Nucleus accumbens (tissue), 56 donors: ENCODE results near the gene RPTOR.

Source experiments
- DNase-seq, 56 donors: peaks; one replicate each; lab custom pipeline; 2025; lab: John Stamatoyannopoulos, UW

The RPTOR gene

GRCh38 chr17:80511222-80512180 lies 33.1 kb upstream of the RPTOR start:
- DNase-seq: no peak

GRCh38 chr17:80512233-80512632 lies 32.4 kb upstream of the RPTOR start:
- no peak for DNase-seq

DNA sequence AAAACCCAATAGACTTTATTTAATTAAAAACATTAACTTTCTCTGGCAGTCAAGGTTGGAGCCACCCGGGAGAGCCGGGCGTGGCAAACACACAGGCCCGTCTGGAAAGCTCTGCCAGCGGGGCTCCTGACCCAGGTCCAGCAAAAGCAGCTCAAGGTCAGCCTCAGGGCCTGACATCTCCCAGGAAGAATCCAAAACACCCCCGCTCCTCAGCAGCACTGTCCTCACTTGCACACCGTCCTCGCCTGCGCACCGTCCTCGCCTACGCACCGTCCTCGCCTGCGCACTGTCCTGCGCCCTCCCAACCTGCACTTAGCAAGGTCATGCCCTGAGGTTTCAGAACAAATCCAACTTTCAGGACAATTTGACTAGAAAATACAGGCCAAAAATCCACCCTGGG lies 31.4 kb upstream of the RPTOR start:
- no peak for DNase-seq

- no peak for DNase-seq
Observed at GRCh38 chr17:80513892-80514291, 30.7 kb upstream of the RPTOR start.

DNA sequence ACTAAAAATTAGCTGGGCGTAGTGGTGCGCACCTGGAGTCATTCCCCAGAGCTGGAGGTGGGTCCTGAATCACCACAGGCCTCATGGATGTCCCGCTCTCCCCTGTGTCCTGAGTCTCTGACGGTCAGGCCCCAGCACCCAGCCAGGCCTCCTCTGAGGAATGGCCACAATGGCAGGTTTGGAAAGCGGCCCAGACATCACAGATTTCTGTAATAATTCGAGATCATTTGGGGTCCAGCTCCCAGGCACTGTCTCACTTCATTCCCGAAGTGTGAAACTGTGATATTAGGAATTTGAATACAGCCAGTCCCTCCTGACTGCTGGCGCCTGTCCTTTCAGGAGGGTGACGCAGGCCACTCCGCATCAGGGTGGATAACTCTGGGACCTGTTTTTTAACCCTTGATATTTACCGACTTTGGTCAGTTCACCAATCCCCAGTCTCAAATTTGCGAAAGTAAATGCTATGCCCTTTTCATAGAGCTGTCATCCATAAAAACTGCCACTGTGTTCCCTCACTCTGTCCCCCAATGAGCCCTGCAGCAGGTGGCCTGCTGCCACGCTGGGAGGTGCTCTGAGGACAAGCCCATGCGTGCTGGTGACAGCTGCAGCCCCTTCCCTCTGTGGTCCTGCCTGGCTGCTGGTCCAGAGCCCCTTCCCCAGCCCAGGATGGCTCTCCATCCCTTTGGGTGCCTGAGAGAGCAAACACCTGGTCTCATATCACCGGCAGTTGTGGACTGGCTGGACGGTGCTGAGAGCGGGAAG lies 28.3 kb upstream of the RPTOR start:
- DNase-seq: no peak

GRCh38 chr17:80517641-80518040 lies 27.0 kb upstream of the RPTOR start:
- DNase-seq: no peak

DNA sequence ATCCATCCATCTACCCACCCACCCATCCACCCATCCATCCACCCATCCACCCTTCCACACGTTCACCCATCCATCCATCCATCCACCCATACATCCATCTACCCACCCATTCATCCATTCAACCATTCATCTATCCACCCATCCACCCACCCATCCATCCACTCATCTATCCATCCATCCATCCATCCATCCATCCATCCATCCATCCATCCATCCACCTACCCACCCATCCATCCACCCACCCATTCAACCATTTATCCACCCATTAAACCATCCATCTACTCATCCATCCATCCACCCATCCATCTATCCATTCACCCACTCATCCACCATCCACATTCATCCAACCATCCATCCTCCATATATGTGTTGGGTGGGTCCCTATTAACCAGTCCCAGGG lies 26.2 kb upstream of the RPTOR start:
- DNase-seq: no peak

GRCh38 chr17:80519091-80519781 lies 25.4 kb upstream of the RPTOR start:
- no peak for DNase-seq

- DNase-seq: no peak
Observed at GRCh38 chr17:80520810-80521455, 23.7 kb upstream of the RPTOR start.

GRCh38 chr17:80523054-80523744 lies 21.4 kb upstream of the RPTOR start:
- DNase-seq: no peak

- DNase-seq: no peak
Observed at GRCh38 chr17:80523956-80524712, 20.5 kb upstream of the RPTOR start.

GRCh38 chr17:80526116-80526910 lies 18.3 kb upstream of the RPTOR start:
- DNase-seq: no peak

DNA sequence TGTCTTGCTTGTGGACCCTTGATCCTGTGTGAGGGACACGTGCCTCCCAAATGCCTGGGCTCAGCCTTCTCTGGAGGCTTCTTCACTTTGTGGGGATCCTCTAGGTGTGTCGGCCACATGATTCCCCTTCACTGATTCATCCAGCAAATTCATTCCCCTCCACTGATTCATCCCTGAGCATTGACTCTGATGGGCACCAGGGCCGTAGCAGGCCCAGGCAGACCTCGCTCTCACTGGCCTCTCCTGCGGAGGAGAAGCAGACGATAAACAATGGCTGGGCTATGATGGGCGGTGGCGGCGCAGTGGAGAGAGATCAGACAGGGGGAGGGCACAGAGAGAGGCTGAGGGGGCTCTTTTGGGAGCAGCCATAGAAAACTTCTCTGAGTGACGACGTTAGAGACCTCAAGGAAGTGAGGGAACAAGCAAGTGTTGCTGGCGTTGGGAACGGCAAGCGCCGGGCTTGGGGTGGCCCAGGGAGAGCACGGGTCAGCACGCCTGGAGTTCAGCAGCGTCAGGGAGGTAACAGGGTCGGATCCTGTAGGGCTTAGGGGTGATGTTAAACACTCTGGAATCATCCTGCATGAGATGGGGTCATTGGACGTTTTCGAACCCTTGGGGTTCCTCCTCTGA lies 17.5 kb upstream of the RPTOR start:
- no peak for DNase-seq

- DNase-seq: no peak
Observed at GRCh38 chr17:80528536-80528935, 16.1 kb upstream of the RPTOR start.

DNA sequence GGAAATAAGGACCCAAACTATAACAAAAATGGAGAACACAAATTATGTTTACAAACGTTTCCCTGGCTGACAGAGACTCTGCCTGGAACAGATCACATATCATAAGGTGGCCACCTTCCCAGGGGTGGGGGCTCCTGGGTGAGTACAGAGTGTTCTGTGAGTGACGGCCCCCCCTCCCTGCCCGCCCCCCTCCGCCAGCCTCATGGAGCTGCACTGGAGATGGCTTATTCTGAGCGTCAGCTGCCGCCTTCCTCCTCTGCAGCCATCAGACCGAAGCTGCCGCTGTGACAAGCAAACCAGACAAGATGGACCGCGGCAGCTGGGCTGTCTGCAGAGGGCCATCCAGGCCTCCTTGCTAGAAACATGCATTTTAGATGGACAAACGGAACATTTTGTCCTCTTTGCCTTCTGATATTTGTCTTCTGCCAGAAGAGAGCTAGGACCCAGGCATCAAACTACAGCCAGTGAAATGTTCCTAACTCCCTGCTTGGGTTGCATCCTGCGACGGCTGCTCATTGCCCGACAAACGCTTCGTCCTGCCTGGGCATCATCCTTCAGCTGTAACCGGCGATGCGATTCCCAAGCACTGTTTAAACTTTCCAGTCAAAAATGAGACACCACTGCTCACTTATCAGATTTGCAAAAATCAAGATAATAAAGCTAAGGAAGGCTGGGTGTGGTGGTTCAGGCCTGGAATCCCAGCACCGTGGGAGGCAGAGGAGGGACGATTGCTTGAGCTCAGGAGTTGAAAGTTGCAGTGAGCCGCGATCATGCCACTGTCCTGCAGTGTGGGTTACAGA lies 15.3 kb upstream of the RPTOR start:
- DNase-seq: peak in 1 of 56 donors; percentile 14

GRCh38 chr17:80529904-80530292 lies 14.7 kb upstream of the RPTOR start:
- DNase-seq: no peak

- DNase-seq: peak in 4 of 56 donors; percentile 1 to 21 (median 4)
Observed at GRCh38 chr17:80531400-80531799, 13.2 kb upstream of the RPTOR start.
